A673 (cell line): ENCODE data around the gene PANX2.

Experiments
- EZH2 ChIP-seq: fragments of 200-600 bp; sonication (generic); IDR thresholded peaks from 2 replicates; pipeline ENCODE4 v1.6.1; 2017; ENCODE audit warnings: borderline replicate concordance, low read depth, mild to moderate bottlenecking, mixed read lengths, antibody characterized with exemption, low read length; ENCODE audit not compliant: poor library complexity, severe bottlenecking
- TF ChIP-seq, protein P1 (sequence below): fragments of 300-800, 200-600 bp; sonication (generic); conservative IDR thresholded peaks from 2 replicates; pipeline ENCODE4 v1.5.1; 2017; ENCODE audit warnings: low read depth, mild to moderate bottlenecking, antibody characterized with exemption, low read length, moderate library complexity, mixed read lengths

DNA sequence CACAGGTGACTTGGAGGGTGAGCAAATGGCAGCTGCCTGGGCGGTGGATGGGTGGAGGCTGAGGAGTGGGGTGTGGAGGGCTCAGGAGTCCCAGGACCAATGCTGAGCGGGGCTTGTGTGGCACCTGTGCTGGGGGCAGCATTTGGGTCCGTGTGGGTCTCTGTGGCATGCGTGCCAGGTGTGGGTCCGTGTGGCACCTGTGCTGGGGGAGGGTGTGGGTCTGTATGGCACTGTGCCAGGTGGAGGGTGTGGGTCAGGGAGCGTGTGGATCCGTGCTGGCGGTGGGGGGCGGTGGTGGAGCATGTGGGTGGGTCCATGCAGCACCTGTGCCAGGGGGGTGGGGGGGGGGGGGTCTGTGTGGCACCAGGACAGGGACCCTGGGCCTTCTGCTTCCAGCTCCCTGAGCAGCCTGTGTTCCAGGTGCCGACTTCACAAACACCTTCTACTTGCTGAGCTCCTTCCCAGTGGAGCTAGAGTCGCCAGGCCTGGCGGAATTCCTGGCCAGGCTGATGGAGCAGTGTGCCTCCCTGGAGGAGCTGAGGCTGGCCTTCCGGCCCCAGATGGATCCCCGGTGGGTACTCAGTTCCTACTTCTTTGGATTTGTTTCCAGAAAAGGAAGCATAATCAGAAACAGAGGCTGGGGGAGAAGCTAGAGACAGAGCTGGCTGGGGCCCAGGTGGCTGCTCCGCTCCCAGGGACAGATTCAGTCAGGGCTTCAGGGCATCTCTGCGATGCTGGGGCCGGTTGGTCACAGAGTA, 44.9 kb downstream of the PANX2 start:
- TF ChIP-seq, protein P1, sequence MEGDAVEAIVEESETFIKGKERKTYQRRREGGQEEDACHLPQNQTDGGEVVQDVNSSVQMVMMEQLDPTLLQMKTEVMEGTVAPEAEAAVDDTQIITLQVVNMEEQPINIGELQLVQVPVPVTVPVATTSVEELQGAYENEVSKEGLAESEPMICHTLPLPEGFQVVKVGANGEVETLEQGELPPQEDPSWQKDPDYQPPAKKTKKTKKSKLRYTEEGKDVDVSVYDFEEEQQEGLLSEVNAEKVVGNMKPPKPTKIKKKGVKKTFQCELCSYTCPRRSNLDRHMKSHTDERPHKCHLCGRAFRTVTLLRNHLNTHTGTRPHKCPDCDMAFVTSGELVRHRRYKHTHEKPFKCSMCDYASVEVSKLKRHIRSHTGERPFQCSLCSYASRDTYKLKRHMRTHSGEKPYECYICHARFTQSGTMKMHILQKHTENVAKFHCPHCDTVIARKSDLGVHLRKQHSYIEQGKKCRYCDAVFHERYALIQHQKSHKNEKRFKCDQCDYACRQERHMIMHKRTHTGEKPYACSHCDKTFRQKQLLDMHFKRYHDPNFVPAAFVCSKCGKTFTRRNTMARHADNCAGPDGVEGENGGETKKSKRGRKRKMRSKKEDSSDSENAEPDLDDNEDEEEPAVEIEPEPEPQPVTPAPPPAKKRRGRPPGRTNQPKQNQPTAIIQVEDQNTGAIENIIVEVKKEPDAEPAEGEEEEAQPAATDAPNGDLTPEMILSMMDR, result no peak
- TF ChIP-seq EZH2, result no peak
